HuH-7.5 (cell line): ENCODE data around the gene ZNF557.

ENCODE experiments used
- DNase-seq: peaks from one replicate; pipeline ENCODE4 v3.0.0; 2011; ENCODE audit warnings: low spot score

ZNF557 gene

DNA sequence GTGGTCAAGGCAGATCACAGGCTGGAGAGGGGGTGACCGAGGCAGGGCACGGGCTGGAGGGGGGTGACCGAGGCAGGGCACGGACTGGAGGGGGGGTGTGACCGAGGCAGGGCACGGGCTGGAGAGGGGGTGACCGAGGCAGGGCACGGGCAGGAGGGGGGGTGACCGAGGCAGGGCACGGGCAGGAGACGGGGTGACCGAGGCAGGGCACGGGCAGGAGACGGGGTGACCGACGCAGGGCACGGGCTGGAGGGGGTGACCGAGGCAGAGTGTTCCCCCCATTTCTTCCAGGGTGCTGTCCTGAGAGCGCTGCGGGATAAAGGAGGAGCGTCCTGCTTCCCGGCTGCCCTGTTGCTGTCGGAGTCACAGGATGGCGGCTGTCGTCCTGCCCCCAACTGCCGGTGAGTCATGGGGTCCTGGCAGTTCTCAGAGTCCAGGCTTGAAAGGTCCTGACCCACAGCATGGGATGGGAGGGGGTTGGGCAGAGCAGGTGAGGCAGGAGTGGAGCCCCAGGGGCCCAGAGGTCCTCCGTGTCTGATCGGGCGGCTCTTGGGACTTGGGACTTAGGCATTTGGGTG is 5.3 kb downstream of the ZNF557 start:
- DNase-seq, result no peak

DNA sequence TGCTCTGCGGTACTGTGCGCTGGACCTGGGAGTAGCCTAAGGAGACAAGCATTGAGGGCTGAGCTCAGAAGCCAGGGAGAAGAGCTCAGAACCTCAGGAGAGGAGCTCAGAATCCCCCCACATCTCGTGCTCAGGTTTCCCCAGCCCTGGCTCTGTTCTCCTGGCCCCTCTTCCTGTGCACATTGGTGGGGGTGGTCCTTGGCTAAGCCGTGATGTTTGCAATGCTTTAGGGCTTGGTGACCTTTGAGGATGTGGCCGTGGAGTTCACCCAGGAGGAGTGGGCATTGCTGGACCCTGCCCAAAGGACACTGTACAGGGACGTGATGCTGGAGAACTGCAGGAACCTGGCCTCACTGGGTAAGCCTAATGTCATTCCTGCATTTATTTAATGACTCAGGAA is 6.6 kb downstream of the ZNF557 start:
- no peak for DNase-seq

DNA sequence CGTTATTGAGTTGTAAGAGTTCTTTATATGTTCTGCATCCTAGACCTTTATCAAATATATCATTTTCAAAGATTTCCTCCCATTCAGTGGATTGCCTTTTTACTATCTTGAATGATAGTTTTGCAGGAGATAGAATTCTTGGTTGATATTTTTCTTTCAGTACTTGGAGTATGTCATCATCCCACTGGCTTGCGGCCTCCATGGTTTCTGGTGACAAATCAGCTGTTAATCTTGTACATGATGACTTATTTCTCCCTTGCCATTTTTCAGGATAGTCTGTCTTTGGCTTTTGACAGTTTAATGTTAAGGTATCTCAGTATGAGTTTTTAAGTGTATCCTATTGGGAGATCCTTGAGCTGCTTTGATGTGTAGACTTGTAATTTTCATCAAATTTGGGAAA is 8.5 kb downstream of the ZNF557 start:
- no peak for DNase-seq

DNA sequence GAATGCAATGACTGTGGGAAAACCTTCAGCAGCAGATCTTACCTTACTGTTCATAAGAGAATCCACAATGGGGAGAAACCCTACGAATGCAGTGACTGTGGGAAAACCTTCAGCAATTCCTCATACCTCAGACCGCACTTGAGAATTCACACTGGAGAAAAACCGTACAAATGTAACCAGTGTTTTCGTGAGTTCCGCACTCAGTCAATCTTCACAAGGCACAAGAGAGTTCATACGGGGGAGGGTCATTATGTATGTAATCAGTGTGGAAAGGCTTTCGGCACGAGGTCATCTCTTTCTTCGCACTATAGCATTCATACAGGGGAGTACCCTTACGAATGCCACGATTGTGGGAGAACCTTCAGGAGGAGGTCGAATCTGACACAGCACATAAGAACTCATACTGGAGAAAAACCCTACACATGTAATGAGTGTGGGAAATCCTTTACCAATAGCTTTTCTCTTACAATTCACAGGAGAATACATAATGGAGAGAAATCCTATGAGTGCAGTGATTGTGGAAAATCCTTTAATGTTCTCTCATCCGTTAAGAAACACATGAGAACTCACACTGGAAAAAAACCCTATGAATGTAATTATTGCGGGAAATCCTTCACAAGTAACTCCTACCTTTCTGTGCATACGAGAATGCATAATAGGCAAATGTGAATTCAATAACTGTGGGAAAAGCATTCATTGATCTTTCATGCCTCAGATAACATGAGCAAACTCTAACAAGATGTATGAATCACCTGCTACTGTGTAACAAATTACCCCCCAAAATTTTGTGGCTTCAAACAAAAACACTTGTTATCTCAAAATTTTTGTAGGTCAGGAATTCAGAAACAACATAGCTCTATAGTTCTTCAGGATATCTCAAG is 13.8 kb downstream of the ZNF557 start:
- DNase-seq, result no peak

DNA sequence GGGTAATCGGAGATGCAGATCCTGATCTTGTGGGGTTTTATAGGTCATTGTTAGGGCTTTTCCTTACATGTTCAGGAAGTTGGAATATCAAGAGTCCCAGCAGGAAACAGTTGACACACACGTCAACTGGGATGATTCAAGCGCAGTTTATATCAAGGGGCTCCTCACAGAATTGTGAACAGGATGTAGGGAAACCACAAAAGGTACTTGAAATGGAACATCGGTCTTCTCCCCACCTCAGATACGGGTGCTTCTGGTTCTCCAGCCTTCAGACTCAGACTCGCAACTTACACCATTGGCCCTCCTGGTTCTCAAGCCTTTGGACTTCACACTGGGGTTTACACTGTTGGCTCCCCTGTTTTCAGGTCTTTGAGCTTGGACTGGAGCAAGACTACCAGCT is 19.5 kb downstream of the ZNF557 start:
- DNase-seq, result no peak

DNA sequence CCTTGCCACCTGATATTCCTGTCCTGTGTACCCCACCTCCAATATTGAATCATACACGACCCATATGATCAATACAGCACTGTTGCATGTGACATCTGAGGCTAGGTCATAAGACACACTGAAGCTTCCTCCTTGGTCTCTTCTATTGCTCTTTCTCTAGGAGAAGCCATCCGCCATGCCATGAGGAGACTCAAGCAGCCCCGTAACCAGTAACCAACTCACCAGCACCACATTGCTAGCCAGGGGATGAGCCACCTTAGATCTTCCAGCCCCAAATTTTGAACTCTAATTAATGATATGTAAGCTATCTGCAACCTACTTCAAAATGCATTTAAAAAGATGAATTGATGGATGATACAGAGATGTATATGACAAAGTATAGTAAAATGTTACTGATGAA is 28.6 kb downstream of the ZNF557 start:
- no peak for DNase-seq

DNA sequence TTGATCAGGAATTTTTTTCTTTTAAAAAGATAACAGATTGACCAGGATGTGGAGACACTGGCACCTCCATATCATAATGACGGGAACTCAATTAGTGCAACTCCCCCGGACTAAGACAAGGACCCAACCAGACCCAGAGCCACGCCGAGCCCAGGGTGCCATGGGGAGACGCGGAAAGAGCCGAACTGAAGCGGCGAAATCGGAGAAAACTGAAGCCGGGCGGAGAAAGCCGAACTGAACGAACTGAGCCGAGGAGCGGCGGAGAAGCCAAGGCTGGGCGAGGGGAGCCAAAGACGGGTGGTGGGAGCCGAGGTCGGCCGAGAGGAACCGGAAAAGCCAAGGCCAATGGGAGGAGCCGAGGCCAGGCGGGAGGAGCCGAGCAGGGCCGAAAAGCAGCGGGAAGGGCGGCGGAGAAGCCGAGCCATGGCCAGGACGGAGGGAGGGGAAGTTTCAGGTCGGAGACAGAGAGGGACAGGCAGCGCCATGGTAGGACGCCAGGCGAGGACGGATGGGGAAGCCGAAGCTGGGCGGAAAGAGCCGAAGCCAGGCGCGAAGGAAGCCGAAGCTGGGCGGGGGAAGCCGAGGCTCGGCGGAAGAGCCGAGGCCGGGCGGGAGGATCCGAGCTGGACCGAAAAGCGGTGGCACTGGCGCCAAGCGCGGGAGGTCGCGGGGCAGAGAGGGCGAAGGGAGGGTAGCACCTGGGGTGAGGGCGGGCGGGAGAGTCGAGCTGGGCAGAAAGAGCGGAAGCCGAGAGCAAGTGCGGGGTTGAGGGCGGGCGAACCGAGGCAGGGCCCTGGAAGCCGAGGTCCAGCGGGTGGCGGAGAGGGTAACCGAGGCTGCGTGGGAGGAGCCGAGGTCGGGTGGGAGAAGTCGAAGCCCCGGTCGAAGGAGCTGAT is 29.4 kb downstream of the ZNF557 start:
- peak; percentile 76 for DNase-seq

DNA sequence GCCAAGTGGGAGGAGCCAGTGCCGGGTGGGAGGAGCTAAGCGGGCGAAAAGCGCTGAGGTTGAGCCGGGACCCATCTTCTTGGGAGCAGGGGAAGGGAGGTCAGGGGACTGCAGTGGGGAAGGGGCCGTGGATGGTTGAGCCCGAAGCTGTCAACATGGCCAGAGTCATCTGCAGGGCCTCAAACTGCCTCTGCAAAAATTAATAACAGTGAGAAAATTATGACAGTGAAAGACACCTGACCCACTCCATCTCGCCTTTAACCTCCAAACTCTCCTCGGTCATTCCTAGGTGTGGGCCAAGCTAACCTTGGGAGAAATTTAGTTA is 30.1 kb downstream of the ZNF557 start:
- no peak for DNase-seq

DNA sequence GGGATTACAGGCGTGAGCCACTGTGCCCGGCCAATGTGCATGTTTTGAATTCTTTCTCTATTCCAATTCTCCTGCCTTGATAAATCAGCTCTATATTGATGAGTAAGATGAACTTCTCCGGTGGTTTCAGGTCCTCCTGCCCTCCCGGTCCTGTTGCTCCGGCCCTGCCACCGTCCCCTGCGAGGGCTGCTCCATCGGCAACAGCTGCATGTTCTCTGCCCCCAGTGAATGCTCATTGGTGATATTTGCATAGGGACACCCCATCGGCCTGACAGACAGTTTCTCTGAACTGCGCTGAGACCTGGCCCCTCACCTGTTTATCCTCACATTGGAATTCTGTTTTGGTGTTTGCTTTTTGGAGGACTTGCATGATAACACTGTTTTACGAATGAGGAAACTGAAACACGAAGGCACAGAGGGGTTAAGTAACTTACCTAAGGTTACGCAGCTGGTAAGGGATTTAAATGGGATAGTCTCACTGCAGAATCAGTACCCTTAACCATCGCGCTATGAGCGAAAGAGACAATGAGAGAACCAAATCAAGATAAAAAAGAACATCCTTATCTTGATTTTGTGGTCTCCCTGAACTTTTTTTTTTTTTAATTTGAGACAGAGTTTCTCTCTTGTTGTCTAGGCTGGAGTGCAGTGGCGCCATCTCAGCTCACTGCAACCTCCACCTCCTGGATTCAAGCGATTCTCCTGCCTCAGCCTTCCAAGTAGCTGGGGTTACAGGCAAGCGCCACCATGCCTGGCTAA is 32.2 kb downstream of the ZNF557 start:
- DNase-seq, result peak; percentile 22

DNA sequence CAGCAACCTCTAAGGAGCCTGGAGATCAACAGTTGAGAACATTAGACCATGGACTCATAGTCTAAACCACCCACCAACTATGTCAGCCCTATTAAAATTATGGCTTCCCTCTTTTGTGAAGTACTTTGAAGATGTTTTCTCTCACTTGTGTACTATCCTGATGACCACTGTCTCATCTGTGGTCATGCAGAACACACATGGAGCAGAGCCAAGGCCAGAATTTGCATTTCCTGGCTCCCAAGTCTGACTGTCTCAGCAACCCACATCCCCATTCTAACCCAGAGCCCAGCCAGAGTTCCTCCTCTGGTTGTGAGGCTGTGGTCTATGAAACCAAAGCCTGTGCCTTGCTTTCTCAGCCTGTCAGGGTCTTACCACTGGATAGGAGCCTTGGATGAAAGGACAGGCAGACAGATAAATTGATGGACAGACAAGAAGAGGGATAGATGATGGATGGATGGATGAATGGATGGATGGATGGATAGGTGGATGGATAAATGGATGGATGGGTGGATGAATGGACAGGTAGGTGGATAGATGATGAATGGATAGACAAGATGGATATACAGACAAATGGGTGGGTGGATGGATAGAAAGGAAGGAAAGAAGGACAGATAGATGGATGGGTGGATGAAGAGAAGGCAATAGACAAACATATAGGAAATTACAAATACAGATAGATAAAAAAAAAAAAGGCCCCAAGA is 35.4 kb downstream of the ZNF557 start:
- DNase-seq, result no peak

DNA sequence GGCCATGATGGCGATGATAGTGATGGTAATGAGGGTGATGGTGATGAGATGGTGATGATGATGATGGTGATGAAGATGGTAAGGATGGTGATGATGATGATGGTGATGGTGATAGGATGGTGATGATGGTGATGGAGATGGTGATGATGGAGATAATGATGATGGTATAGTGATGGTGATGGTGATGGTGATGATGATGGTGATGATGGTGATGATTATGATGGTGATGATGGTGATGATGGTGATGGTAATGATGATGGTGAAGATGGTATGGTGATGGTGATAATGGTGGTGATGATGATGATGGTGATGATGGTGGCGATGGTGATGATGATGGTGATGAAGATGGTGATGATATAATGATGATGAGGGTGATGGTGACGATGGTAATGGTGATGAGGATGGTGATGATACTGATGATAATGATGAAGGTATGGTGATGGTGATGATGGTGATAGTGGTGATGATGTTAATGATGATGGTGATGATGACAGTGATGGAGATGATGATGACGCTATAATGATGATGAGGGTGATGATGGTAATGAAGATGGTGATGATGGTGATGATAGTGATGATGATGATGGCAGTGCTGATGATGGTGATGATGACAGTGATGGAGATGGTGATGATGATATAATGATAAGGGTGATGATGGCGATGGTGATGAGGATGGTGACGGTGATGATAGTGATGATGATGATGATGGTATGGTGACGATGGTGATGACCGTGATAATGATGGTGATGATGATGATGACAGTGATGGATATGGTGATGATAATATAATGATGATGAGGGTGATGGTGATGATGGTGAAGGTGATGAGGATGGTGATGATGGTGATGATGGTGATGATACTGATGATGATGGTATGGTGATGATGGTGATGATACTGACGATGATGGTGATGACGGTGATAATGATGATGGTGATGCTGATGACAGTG is 37.5 kb downstream of the ZNF557 start:
- DNase-seq, result no peak

DNA sequence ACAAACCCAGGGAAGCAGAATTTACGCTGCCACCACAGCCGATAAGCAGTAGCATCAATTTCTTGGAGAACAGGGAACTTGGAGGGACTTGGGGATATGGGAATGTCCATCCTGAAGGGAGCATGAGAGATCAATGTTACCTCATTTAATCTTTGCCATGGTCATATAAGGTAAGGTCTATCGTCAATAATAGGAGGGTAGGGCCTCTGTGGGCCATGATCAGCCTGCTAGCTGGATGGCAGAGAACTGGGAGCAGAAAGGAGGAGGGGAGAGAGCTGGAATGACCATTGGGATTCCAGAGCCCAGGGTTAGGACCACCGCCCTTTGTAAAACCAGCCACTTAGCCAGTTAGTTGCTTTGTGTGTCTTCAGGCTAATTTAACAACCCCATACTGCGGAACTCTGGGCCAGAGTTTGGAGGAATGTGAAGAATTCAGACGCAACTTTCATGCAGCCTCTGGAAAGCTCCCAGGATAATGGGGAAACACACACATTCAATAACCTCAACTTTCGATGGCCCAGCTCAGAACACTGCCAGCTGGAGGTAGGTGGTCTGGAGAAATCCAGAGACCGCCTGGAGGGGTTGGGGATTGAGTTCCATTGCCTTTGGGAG is 40.3 kb downstream of the ZNF557 start:
- DNase-seq, result peak; percentile 22

DNA sequence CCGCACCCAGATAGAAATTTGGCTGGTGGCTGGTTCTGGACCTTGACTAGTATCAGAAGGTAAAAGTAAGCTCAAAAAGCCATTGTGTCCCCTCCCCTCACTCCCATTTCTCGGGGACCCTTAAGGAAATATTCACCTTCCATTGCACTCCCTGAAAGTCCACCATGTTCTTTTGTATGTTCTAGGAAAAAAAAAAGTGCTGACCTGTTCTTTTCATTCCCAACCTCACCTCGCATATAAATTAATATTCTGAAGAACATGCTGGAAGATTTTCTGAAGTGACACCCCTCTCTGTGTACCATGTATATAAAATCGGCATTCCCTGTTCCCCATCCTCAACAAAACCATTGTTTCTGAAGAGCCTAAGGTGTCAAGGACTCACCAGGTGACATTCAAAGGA is 43.2 kb downstream of the ZNF557 start:
- no peak for DNase-seq

DNA sequence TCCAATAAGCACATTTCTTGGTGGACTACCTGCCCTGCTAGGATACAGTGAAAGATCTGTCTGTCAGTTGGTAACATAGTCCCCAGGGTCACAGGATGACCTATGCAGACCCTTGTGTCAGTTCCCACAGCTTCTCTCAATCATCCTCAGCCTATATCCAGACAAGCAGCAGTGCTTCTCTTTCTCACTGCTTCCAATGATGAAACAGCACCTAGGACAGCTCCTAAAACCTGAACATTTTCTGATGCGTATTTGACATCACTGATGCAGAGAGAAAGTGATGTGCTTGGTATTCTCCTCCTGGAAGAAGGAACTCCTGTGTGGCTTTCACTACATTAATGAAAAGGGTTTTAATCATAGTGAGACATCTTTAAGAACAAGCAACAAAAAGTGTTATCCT is 43.7 kb downstream of the ZNF557 start:
- DNase-seq, result no peak

DNA sequence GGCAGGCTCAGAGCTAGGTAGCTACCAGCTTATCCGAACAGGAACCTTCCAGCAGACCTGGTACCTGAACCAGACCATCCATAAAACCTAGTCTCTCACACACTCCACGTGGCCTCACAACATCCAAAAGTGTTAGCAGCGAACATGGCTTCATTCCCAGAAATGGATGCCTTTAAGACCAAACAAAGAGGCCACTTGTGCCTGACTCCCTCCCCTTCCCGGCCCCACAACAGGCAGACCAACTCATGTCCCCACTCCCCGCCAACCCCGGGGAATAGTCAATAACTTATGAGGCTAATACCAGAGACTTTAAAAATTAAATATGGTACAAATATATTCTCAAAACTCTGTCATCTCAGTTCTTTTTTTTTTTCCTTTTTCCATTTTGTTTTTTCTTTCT is 46.2 kb downstream of the ZNF557 start:
- DNase-seq, result no peak

DNA sequence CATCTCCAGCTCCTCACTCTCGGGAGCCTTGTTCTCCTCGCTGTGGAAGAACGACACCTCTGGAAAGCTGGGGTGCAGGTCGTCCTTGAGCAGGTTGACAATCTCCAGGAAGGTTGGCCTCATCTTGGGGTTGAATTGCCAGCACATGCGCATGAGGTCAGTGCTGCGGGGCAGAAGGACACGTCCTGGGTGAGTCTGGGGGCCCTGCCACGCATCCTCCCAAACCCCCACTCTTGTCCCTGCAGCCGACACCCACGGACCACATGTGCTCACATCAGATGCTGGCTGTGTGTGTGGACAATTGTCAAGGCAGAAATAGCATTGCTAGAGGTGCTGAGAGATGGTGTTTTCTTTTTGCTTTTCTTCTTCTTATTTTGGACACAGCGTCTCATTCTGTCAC is 47.7 kb downstream of the ZNF557 start:
- no peak for DNase-seq

DNA sequence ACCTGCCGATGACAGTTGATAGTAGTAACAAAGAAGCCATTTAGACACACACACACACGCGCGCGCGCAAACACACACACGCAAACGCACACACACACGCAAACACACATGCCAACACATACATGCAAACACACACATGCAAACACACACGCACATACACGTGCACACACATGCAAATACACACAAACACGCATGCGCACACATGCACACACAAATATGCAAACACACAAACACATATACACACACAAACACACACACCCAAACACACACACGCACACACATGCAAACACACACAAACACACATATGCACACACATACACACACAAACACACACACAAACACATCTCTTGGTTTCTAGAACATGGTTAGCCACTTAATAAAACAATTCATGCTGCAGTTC is 50.1 kb downstream of the ZNF557 start:
- DNase-seq, result no peak

DNA sequence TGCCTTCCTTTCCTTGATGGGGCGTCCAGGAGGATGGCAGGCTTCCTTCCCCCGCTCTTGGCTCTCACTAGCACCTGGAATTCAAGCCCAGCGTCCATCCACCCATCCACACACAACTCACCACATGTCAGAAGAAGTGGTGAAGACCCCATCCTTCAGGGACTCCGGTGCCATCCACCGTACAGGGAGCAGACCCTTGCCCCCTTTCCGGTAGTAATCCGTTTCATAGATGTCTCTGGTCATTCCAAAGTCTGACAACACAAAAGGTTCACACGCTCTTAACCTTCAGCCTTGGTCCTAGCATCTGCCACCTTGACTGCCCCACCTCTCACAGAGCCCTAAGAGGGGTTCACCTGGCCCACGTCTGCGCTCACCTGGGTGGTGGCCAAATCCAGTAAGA is 51.0 kb downstream of the ZNF557 start:
- DNase-seq, result no peak

DNA sequence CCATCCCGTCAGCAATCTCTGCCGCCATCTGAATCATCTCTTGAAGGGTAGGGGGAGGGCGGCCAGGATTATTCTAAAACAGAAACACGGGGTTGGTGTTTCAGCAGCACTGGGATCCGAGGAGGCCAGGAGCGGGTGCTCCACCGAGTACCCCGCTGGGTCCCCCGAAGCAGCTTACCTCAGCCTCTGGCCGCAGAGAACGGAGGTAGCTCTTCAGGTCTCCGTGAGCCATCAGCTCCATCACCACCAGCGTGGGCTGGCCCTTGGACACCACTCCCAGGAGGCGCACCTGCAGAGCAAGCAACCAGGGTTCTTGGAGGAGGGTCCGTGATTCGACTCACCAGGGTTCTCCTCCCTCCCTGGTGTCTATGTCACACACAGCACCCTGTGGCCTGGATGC is 53.2 kb downstream of the ZNF557 start:
- no peak for DNase-seq

DNA sequence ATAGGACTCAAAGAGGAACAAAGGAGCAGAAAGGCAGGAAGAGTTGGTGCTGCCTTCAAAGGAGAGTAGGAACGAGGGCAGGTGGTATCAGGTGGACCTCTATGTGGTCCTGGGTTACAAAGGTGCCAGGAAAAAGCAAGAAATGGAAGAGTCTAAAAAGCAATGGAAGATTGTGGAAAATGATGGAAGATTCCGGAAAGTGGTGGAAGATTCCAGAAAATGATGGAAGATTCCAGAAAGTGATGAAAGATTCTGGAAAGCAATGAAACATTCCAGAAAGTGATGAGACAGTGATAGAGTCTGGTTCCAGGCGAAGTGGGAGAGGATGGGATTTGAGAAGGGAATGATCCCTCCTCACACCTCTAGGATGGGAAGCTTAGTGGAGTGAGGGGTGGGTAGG is 55.3 kb downstream of the ZNF557 start:
- no peak for DNase-seq
